GM11168 (cell line): Measurements from ENCODE around the gene ZRSR2.
"Not testable (repeated sequence)": the region's sequence is repeated elsewhere in the genome, so short reads cannot be mapped to it uniquely, and the experiment has no call there.

Experiments
- in situ Hi-C: fragments of 300-500 bp; cut with MboI; formaldehyde crosslinking; loops from one replicate; pipeline ENCODE4 v1.12.0; 2022; ENCODE audit warnings: low sequenced_read_pairs; ENCODE audit not compliant: unreplicated experiment

Gene ZRSR2

DNA sequence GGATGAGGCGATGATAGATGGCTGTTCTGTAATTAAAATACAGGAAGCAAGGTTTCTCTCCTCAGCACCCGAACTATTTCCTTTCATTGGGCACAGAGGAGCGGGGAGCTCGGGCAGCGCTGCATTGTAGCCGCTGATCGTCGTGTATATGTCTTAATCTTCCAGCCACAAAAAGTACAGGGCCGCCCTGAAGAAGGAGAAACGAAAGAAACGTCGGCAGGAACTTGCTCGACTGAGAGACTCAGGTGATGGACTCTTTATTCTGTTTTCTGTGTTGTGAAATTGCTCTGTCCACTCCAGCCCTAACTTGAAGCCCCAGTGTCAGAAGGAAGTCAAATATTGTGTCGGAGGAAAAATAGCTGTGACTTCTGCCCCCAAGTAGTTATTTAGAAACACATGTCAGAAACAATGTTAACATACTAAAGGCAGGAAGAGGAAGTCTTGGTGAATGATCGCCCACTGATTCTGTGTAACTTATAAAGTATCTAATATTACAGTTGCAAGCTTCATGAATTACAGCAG lies 546 bp downstream of the ZRSR2 start:
- in situ Hi-C loops = no loop called here

DNA sequence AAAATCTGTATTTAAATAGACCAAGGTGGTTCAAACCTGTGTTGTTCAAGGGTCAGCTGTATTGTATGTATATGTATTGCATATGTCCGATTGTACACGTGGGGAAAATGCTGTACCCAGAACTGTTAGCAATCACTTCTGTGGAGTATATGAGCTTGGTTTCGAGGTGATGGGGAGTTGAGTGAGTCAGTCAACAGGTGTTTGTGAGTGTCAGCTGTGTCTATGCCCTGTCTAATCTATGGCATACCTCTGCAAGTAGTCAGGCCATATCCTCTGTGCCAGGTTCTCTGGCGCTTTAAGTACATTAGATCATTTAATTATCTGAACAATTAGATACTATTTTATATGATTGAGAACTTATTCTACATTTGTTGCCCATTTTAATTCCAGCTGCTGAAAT lies 7.4 kb downstream of the ZRSR2 start:
- in situ Hi-C loops = no loop called here

DNA sequence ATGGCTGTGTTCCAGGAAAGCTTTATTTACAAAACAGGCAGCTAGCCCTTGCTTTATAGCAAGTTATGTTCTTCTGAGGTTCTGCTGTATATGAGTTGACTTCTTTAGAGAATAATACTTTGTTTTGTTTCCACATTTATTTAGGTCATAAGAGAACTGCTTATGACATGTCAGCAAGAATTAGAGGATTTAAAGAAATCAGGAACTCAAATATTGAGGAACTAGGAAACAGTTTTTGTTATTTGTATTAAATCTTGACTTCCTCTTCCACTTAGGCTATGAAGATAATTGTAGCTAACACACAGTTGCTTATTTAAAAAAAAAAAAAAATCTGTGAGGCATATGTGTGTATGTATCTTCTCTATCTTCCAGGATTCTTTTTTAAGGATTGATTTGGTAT lies 14.3 kb downstream of the ZRSR2 start:
- in situ Hi-C loops = no loop called here

DNA sequence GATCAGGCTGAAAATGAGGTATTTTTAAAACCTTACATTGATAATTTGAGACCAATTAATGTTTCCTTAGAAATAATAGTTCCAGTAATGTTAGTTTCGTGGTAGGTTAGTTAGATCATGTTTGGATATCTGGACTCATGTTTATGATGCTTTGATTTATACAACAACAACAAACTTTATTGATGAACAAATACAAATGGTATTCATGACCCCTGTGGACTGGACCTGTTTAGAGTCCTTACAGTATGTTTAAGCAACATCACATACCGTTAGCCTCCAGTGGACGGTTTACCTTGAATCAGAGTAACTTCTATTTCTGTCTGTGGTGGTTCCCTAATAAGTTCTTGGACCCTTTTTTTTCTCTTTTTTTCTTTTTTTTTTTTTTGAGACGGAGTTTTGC lies 18.0 kb downstream of the ZRSR2 start:
- in situ Hi-C loops = no loop called here

DNA sequence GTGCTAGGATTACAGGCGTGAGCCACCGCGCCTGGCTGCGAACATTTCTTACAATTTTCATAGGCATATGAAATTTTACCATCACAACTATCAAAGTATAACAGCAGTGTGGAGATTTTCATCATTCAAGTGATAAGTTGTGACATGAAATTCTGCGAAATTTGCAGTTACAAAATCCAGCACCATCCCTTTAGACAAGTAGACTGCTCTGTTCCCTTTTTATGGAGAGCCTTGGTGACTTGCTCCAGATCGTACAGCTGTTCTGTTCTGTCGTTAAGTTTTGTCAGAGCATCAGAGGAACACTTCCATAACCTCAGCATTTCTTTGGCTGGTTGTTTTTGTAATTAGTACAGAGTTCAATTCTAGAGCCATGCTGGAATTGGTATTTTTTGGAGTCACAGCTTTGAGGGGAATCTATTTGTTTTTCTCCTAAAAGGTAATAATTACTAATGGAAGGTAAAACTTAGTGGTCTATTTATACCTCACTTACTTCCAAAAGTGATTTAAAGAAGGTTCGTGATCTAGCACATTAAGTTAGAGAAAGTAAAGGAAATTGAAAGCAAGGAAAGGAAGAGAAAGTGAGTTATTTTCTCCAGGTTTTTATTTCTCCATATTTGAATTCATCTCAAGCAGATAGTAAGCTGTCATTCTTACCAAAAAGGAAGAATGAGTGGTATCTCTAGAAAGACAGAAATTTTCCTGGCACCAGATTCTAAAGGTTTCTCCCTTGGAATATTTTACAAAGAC lies 22.1 kb downstream of the ZRSR2 start:
- in situ Hi-C loops = no loop called here

DNA sequence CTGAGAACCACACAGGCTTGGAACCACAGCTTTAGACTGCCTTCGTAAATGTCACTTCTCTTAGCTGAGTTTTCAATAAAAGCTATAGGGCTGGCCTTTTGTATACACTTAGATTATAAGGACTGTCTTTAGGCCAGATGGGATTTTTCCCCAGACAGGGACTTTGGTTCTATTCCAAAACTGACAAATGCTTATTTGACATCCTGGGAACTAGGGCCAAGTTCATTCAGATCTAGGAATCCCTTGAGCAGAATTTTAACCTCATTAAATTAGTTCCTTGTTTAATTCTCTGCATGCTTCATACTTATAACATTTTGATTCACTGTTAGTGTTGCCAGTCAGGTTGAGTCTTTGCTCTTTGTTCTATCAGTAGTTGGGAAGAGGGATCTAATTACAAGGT lies 23.1 kb downstream of the ZRSR2 start:
- in situ Hi-C loops = no loop called here

DNA sequence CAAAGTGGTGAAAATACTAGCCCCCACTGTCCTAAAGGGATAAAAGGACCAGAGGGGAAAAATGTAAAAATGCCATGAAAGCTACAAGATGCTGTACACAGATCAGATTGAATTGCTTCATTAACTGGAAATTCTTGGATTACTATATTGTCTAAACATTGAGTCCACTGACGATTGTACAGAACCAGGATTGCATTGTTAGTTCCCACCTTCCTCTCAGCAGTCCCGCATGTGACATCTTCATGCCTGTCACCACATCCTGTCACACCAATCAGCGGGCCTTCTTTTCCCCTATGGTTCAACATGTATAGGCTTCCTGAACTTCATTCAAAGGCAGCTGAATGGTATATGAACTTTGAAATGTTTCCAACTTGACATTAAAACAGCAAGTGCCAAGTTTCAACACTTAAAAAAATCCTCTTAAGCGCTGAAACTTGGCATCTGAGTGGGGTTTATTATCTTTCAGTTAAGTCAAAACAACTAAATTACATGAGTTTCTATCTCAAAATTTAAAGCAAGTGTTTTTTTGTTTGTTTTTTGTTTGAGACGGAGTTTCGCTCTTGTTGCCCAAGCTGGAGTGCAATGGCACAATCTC lies 24.6 kb downstream of the ZRSR2 start:
- in situ Hi-C loops = no loop called here

DNA sequence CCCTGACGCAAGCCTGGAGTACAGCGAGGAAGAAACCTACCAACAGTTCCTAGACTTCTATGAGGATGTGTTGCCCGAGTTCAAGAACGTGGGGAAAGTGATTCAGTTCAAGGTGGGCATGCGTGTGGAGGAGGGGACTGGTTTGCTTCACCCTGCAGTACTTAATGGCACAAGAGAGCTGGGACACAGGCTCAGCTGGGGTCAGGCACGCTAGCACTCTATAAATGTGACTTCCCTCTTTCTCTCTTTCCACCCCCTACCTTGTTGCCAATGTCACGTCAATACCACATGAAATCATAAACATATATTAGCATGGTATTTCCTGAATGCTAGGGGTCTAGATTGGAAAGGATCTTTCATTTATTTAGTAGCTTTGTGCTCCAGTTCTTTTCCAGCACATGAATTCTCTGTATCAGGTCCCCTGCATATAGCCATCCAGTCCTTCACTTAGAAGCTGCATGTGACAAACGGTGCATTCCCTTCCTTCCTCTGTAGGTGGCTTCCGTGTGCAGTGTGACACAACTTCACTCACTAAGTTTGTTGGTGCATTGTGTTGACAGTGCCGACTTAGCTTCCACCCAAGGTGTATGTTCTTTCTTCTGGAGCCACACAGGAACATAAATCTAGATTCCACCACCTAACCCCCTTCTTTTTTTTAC lies 25.6 kb downstream of the ZRSR2 start:
- in situ Hi-C loops = no loop called here

DNA sequence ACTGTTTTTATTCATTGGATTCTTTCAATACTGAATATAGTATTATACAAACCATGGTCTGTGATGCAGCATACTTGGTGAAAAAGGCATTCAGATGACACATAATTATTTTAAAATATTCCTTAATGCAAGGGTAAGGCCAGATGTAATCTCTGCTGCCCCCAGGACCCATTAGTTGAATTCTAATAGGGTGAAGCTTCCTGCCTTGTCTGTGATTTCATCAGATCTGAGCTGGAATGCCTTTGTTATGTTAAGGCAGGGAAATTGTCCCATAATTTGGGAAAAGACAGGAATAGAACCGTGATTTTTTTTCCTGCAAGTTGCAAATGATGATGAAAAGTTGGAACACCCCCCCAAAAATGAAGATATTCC lies 26.1 kb downstream of the ZRSR2 start:
- in situ Hi-C loops = no loop called here

DNA sequence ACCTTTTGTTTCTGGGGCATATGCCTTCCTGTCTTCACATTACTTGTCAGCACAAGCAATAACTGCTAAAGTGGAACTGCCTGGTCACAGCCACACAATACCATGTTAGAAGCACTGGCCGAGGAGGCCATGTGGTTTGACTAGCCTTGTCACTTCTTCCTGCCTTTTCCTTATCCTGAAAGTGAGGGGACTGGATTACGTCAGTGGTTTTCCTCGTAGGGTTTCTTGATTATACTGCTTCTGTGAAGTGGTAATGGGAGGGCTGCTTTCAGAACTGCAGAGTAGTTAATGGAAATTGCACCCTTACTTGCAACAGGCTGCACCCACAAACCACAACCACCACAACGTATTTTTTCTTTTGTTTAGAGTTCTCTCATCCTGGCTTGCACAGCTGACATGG lies 26.6 kb downstream of the ZRSR2 start:
- in situ Hi-C loops = no loop called here

DNA sequence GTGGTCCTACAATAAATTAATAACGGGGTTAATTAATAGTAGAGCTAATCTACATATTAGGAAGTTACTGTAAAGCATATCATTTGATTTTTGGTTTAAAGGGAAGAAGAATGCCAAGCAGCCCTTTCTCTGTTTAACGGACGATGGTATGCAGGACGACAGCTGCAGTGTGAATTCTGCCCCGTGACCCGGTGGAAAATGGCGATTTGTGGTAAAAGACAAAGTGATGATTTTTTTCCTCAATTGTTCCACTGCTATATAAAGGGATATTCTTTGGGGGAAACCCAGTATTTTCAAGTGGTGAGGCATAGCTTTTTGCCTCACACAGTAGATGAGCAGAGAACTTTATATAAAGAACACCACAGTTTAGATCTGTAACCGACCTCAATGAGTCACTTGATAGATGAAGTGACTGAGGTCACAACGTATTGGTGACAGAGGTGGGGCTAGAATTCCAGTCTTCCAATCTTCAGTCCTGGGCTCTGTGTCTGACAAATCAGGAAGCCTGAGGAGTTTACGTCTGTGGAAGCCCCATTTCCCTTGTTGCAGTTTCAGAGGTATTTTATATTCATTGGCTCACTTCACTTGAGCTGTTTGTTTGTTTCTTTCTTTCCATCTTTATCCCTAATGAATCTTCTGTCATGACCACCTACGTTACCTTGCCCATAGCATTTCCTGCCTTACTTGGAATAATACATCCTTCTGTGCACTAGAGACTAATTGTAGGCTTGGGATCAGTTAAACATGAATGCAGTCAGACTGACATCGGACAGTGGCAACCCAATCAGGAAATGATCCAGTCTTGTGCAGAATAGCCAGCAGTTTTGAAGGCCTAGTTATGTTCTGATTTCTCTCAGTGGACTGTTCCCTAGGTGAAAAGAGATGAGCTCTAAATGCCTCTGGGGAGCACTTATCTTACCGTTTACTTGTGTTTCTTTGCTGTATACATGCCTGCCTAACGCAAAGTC lies 30.1 kb downstream of the ZRSR2 start:
- in situ Hi-C loops = no loop called here

DNA sequence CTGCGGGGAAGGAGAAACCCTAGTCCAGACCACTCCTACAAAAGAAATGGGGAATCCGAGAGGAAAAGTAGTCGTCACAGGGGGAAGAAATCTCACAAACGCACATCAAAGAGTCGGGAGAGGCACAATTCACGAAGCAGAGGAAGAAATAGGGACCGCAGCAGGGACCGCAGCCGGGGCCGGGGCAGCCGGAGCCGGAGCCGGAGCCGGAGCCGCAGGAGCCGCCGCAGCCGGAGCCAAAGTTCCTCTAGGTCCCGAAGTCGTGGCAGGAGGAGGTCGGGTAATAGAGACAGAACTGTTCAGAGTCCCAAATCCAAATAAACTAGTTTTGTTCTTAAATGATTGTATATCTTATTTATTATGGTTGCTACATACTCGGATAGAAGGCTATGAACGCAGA lies 32.6 kb downstream of the ZRSR2 start:
- in situ Hi-C loops = no loop called here

DNA sequence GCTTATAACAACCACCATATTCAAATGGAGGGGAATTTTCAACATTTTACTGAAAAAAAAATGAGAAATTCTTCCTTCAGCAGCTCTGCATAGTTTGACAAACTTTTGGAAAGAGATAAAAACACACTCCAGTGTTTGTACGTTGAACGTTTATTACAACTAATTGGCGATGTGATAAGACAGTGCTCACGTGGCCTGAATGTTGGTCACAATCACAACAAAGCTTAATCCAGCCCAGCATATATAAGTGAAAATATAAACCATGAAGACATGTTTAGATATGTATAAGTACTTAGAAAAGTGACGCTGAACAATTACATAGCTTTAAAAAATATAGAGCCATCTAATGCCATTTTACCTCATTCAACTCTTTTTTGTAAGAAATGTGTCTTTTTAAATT lies 35.7 kb downstream of the ZRSR2 start:
- in situ Hi-C loops = no loop called here

DNA sequence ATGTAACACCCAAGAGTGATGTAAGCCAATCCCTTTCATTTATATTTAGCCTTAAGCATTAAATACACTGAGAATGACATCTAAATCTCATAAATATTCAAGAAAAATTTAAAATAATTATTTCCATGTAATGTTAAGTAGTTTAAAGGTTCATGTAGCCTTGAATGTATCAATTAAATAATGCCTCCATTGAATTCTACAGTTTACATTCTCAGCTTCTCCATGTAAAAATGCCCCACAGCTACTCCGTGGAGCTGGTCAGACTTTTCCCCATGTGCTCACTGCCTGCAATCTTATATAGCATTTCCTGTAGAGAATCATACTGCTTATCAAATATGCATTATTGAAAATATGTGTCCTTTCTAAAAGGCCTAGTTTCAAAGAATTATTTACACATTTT lies 38.9 kb downstream of the ZRSR2 start:
- in situ Hi-C loops = no loop called here

DNA sequence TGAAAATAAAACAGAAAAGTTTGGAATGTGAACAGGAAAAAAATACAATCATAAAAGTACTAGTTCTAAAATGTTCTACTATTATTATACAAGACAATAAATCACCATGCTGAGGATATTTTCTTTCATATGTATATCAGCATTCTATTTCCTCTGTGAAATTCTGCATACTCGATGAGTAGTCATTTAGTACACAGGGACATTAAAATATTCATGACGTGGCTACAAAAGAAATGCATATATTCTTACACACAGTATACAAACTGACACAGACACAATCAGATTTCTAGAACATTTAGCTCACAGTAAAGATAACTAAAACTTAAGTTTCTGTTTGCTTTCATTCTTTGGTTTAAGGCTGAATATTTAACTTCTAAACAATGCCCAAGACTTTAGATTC lies 41.1 kb downstream of the ZRSR2 start:
- in situ Hi-C loops = not testable (repeated sequence)

DNA sequence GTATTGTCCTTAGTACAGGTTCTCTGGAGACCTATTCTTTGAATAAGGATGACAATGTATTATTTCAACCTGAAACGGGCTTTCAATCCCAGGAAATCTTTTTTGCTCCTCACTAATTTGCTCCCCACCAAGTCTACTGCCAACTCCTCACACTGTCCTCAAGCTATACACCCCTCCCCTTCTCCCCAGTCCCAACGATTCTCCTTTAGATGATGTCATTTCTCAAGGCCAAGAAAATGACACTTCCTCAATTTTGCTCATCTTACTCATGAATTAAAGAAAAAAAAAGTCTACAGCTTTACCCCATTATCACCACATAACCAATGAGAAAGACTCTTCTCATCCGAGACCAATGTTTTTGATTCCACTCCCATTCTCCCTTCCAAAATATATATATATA lies 43.8 kb downstream of the ZRSR2 start:
- in situ Hi-C loops = no loop called here

DNA sequence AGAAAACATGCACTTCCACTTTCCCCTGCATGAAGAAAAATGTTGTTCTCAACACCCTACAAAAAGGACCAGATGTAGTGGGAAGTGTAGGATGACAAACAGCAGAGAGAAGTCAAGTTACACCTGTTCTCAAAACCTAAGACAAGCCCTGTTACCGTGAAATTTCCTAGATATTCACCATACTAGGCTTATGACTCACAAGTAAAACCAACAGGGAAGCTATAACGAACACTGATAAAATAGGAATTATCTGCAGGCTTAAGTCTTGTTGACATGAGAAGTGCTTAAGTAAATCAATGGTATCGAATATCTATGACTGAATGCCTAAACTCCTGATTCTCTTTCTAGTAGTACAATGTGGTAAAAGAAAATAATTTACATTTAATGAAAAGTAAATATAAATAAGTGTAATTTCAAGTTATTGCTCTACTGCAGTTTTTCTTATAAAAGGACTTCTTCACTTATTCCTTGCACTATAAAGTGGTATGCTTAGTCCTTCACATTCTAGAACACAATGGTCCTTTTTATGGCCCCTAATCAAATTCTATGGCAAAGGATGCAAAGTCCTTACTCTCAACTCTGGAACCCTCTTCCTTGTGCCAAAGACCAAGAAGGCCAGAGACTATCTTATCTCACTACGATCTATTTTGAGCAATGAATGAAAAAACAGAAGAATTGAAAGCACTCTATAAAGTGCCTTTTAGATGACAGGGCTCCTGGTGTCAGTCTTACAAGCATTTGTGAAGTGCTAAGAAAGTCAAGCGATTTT lies 44.7 kb downstream of the ZRSR2 start:
- in situ Hi-C loops = no loop called here

DNA sequence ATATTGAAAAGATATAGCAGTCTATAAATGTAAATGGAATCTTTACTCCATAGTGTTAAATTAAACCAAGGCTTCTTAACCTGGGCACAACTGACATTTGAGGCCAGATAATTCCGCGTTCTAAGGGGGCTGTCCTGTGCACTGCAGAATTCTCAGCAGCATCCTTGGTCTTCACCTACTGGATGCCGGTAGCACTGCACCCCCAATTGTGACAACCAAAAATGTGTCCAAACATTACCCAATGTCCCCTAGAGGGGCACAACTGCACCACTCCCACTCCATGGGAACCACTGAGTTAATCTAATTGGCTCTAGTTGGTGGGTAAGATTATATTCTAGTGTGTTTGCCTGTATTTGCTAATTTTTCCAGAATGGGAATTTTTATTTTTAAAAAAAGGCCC lies 47.7 kb downstream of the ZRSR2 start:
- in situ Hi-C loops = no loop called here

DNA sequence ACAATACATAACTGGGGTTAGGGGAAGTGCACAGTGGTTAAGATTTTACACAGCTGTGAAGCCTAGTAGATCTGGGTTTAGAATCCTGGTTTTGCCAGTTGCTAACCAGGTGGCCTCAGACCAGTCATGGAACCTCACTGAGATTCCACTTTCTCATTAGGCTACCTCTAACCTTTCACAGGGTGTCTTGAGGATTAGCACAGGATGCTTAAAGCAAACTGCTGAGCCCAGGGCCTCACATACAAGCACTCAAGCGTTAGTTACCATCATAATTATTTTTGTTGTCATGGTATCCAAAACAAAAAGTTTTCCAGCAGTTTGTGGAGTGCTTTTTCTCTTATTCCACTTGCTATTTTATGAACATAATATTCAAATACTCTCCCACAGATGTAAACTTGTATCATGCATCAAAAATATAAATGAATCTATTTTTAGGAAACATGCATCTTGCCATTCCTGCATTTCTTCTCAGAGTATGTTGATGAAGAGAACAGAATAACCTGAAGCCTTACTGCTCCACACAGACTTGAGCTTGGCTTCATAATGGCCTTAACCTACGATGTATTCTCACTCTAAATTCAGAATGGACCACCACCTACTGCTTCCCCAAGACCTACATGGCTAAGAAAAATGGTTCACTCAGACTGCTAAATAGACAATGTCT lies 51.7 kb downstream of the ZRSR2 start:
- in situ Hi-C loops = no loop called here
